Measurements from ENCODE around the gene EIF5. TPM values are rescaled to one million over a fixed set of nuclear protein-coding genes. Genes with fewer than 3 reads are reported as not detected.

Gene EIF5
- 100 to 1,000 TPM; 120 to 150 TPM for total RNA-seq
- polyA plus RNA-seq (ENCODE audit: insufficient read length in 2 of 2), result 100 to 1,000 TPM; 191 to 239 TPM
- long read RNA-seq, donor 1, full-length matches to known transcripts, result 32 of 94 reads
- long read RNA-seq, donor 1, partial matches to known transcripts, result 62 of 94 reads
- long read RNA-seq, donor 1, other reads (novel, unspliced or antisense), result 0 of 94 reads
- long read RNA-seq, donor 2, full-length matches to known transcripts, result 7 of 12 reads
- long read RNA-seq, donor 2, partial matches to known transcripts, result 5 of 12 reads
- long read RNA-seq, donor 2, other reads (novel, unspliced or antisense), result 0 of 12 reads
- long read RNA-seq, donor 3, full-length matches to known transcripts, result 19 of 59 reads
- long read RNA-seq, donor 3, partial matches to known transcripts, result 40 of 59 reads
- long read RNA-seq, donor 3, other reads (novel, unspliced or antisense), result 0 of 59 reads
- long read RNA-seq, donor 4, full-length matches to known transcripts, result 22 of 76 reads
- long read RNA-seq, donor 4, partial matches to known transcripts, result 54 of 76 reads
- long read RNA-seq, donor 4, other reads (novel, unspliced or antisense), result 0 of 76 reads

- Histone ChIP-seq H3K4me3 (ENCODE audit: low read depth, low read length) (peak within 1 kb of the TSS; percentile 97), H3K4me1 (ENCODE audit: control insufficient read depth, insufficient read depth, low read length) (peaks cover 22% of the 10 kb centered on the region), H3K27me3 (ENCODE audit: control insufficient read depth, insufficient read depth, low read length) (no peaks in the 10 kb centered on the region), H3K27ac (ENCODE audit: low read depth, low read length) (peak within 1 kb of the TSS; percentile 99), H3K9me3 (ENCODE audit: control insufficient read depth, insufficient read depth, low read length) (no peaks in the 10 kb centered on the region), H3K36me3 (ENCODE audit: control insufficient read depth, insufficient read depth, low read length) (peaks cover 27% of the 10 kb centered on the region)
- peak; percentile 97 to 100 (median 98) for DNase-seq (ENCODE audit: low read depth in 4 of 6, low spot score in 6 of 6)
- 0% methylated on average over 97 of the region's 103 CpGs for WGBS (ENCODE audit: insufficient coverage)
Observed at GRCh38 chr14:103333754-103334643, at the start of gene EIF5. Gene EIF5, plus strand, starts transcription at chr14:103334237. Its CDS starts 1,624 bp downstream, at chr14:103335861.

- no peak for DNase-seq (ENCODE audit: low read depth in 4 of 6, low spot score in 6 of 6)
- whole genome bisulfite sequencing (ENCODE audit: insufficient coverage), result 78% methylated on average over 8 of the region's 9 CpGs
- no peaks in the 10 kb centered on the region for H3K36me3 ChIP-seq (ENCODE audit: control insufficient read depth, insufficient read depth, low read length)
- H3K4me1 ChIP-seq (ENCODE audit: control insufficient read depth, insufficient read depth, low read length), result peaks cover 4% of the 10 kb centered on the region
- peaks cover 35% of the 10 kb centered on the region for H3K27me3 ChIP-seq (ENCODE audit: control insufficient read depth, insufficient read depth, low read length)
- H3K9me3 ChIP-seq (ENCODE audit: control insufficient read depth, insufficient read depth, low read length), result no peaks in the 10 kb centered on the region
- no peak overlapping the region for H3K4me3 ChIP-seq (ENCODE audit: low read depth, low read length)
- no peak overlapping the region for H3K27ac ChIP-seq (ENCODE audit: low read depth, low read length)
Observed at GRCh38 chr14:103284574-103285467, 49.2 kb upstream of the EIF5 start.

- H3K27ac ChIP-seq (ENCODE audit: low read depth, low read length), result no peak overlapping the region
- 60% methylated on average over 1 of the region's 2 CpGs for WGBS (ENCODE audit: insufficient coverage)
- H3K9me3 ChIP-seq (ENCODE audit: control insufficient read depth, insufficient read depth, low read length), result no peaks in the 10 kb centered on the region
- peaks cover 24% of the 10 kb centered on the region for H3K27me3 ChIP-seq (ENCODE audit: control insufficient read depth, insufficient read depth, low read length)
- no peak for DNase-seq (ENCODE audit: low read depth in 4 of 6, low spot score in 6 of 6)
- H3K4me1 ChIP-seq (ENCODE audit: control insufficient read depth, insufficient read depth, low read length), result peaks cover 3% of the 10 kb centered on the region
- H3K36me3 ChIP-seq (ENCODE audit: control insufficient read depth, insufficient read depth, low read length), result no peaks in the 10 kb centered on the region
- no peak overlapping the region for H3K4me3 ChIP-seq (ENCODE audit: low read depth, low read length)
Observed at GRCh38 chr14:103286460-103286859, 47.6 kb upstream of the EIF5 start.

- DNase-seq (ENCODE audit: low read depth in 4 of 6, low spot score in 6 of 6), result no peak
- H3K27ac ChIP-seq (ENCODE audit: low read depth, low read length), result no peak overlapping the region
Observed at GRCh38 chr14:103286968-103287850, 46.8 kb upstream of the EIF5 start.

GRCh38 chr14:103288076-103288766 is 45.8 kb upstream of the EIF5 start:
- DNase-seq (ENCODE audit: low read depth in 4 of 6, low spot score in 6 of 6), result no peak
- WGBS (ENCODE audit: insufficient coverage), result 74% methylated on average over 10 of the region's 16 CpGs
- H3K27me3 ChIP-seq (ENCODE audit: control insufficient read depth, insufficient read depth, low read length), result peaks cover 19% of the 10 kb centered on the region

More at GRCh38 chr14:103286968-103287850, 46.8 kb upstream of the EIF5 start:
- Histone ChIP-seq H3K4me3 (ENCODE audit: low read depth, low read length) (no peak overlapping the region), H3K4me1 (ENCODE audit: control insufficient read depth, insufficient read depth, low read length) (no peaks in the 10 kb centered on the region), H3K27me3 (ENCODE audit: control insufficient read depth, insufficient read depth, low read length) (peaks cover 19% of the 10 kb centered on the region), H3K36me3 (ENCODE audit: control insufficient read depth, insufficient read depth, low read length) (no peaks in the 10 kb centered on the region), H3K9me3 (ENCODE audit: control insufficient read depth, insufficient read depth, low read length) (no peaks in the 10 kb centered on the region)
- 83% methylated on average over 17 of the region's 20 CpGs for WGBS (ENCODE audit: insufficient coverage)

GRCh38 chr14:103290056-103290455 is 44.0 kb upstream of the EIF5 start:
- H3K4me3 ChIP-seq (ENCODE audit: low read depth, low read length), result no peak overlapping the region
- no peaks in the 10 kb centered on the region for H3K36me3 ChIP-seq (ENCODE audit: control insufficient read depth, insufficient read depth, low read length)
- DNase-seq (ENCODE audit: low read depth in 4 of 6, low spot score in 6 of 6), result no peak
- WGBS (ENCODE audit: insufficient coverage), result 86% methylated on average over 4 of the region's 4 CpGs
- H3K9me3 ChIP-seq (ENCODE audit: control insufficient read depth, insufficient read depth, low read length), result no peaks in the 10 kb centered on the region
- no peak overlapping the region for H3K27ac ChIP-seq (ENCODE audit: low read depth, low read length)
- peaks cover 11% of the 10 kb centered on the region for H3K27me3 ChIP-seq (ENCODE audit: control insufficient read depth, insufficient read depth, low read length)
- no peaks in the 10 kb centered on the region for H3K4me1 ChIP-seq (ENCODE audit: control insufficient read depth, insufficient read depth, low read length)

More at GRCh38 chr14:103288076-103288766, 45.8 kb upstream of the EIF5 start:
- Histone ChIP-seq H3K4me1 (ENCODE audit: control insufficient read depth, insufficient read depth, low read length) (no peaks in the 10 kb centered on the region), H3K4me3 (ENCODE audit: low read depth, low read length) (no peak overlapping the region), H3K27ac (ENCODE audit: low read depth, low read length) (no peak overlapping the region), H3K36me3 (ENCODE audit: control insufficient read depth, insufficient read depth, low read length) (no peaks in the 10 kb centered on the region), H3K9me3 (ENCODE audit: control insufficient read depth, insufficient read depth, low read length) (no peaks in the 10 kb centered on the region)

GRCh38 chr14:103290494-103290893 is 43.5 kb upstream of the EIF5 start:
- H3K4me3 ChIP-seq (ENCODE audit: low read depth, low read length), result no peak overlapping the region
- H3K4me1 ChIP-seq (ENCODE audit: control insufficient read depth, insufficient read depth, low read length), result no peaks in the 10 kb centered on the region
- peaks cover 11% of the 10 kb centered on the region for H3K27me3 ChIP-seq (ENCODE audit: control insufficient read depth, insufficient read depth, low read length)
- H3K27ac ChIP-seq (ENCODE audit: low read depth, low read length), result no peak overlapping the region
- no peak for DNase-seq (ENCODE audit: low read depth in 4 of 6, low spot score in 6 of 6)
- H3K36me3 ChIP-seq (ENCODE audit: control insufficient read depth, insufficient read depth, low read length), result no peaks in the 10 kb centered on the region
- 74% methylated on average over 5 of the region's 5 CpGs for WGBS (ENCODE audit: insufficient coverage)
- no peaks in the 10 kb centered on the region for H3K9me3 ChIP-seq (ENCODE audit: control insufficient read depth, insufficient read depth, low read length)

- Histone ChIP-seq H3K27me3 (ENCODE audit: control insufficient read depth, insufficient read depth, low read length) (peaks cover 9% of the 10 kb centered on the region), H3K4me3 (ENCODE audit: low read depth, low read length) (no peak overlapping the region), H3K36me3 (ENCODE audit: control insufficient read depth, insufficient read depth, low read length) (no peaks in the 10 kb centered on the region), H3K9me3 (ENCODE audit: control insufficient read depth, insufficient read depth, low read length) (no peaks in the 10 kb centered on the region), H3K27ac (ENCODE audit: low read depth, low read length) (no peak overlapping the region), H3K4me1 (ENCODE audit: control insufficient read depth, insufficient read depth, low read length) (no peaks in the 10 kb centered on the region)
- WGBS (ENCODE audit: insufficient coverage), result 81% methylated on average over 2 of the region's 3 CpGs
- DNase-seq (ENCODE audit: low read depth in 4 of 6, low spot score in 6 of 6), result no peak
Observed at GRCh38 chr14:103290961-103291360, 43.1 kb upstream of the EIF5 start.
